Right lobe of liver (tissue), 6 donors: ENCODE results near the gene IL17RA. TPM values are rescaled to one million over a fixed set of nuclear protein-coding genes. Genes with fewer than 3 reads are reported as not detected.
A peak's percentile ranks its signal among the peaks of the same experiment; 100 is the strongest.

Experiments
- ATAC-seq, 4 donors: fragments of 200-7000 bp; cut with Tn5 transposase; one replicate each; pipeline ENCODE4 v1.9.1; 2020; ENCODE audit warnings: mild to moderate bottlenecking in 4 of 4, moderate library complexity in 4 of 4
- DNase-seq, 3 donors: peaks; one replicate each; pipeline ENCODE4 v3.0.0-alpha.2; 2020
- H3K27ac ChIP-seq, 3 donors: fragments of 200-600 bp; one replicate each; pipeline ENCODE4 v1.8.0; 2022
- H3K27me3 ChIP-seq, 2 donors: fragments of 200-600 bp; one replicate each; pipeline ENCODE4 v1.8.0; 2022
- H3K36me3 ChIP-seq, 4 donors: fragments of 200-600 bp; sonication (generic) in 1 of 4; one replicate each; pipeline versions ENCODE4 v1.5.1 to v1.8.0; 2017 to 2022; ENCODE audit warnings: control low read depth in 1 of 4
- H3K4me1 ChIP-seq, 4 donors: fragments of 200-600 bp; sonication (generic) in 1 of 4; one replicate each; pipeline versions ENCODE4 v1.5.1 to v1.8.0; 2017 to 2022; ENCODE audit warnings: control low read depth in 1 of 4
- H3K4me3 ChIP-seq, 3 donors: fragments of 200-600 bp; one replicate each; pipeline ENCODE4 v1.8.0; 2022
- H3K9me3 ChIP-seq, 4 donors: fragments of 200-600 bp; sonication (generic) in 1 of 4; one replicate each; pipeline versions ENCODE4 v1.5.1 to v1.8.0; 2017 to 2022; ENCODE audit warnings: control low read depth in 1 of 4
- POLR2A ChIP-seq: fragments of 450-650 bp; IDR thresholded peaks from one replicate; pipeline ENCODE4 v1.6.1; 2017; ENCODE audit warnings: antibody characterized with exemption, mild to moderate bottlenecking
- WGBS: methylation state at CpG from one replicate; pipeline ENCODE4 v1.1.6; 2018; ENCODE audit warnings: low coverage, low lambda C conversion rate; ENCODE audit not compliant: insufficient coverage; ENCODE audit errors: missing lambda C conversion rate; 5-methylcytosine and 5-hydroxymethylcytosine counted together
- intact Hi-C, 2 donors: fragments of 100-400 bp; cut with DNase I; formaldehyde crosslinking; loops; one replicate each; pipeline versions ENCODE4 v1.11.2 to v1.14.1; 2022
- total RNA-seq, 6 experiments: library from RNA; depleted of rRNA in 2 of 6; stranded (reverse); fragments of >200 nt in 2 of 6; fragmentation: NEBNext Ultra II Directional in 3 of 6; extraction: Animal tissue kit (Norgen Biotek cat#: 25700) in 3 of 6; gene quantifications; one replicate each; pipeline versions ENCODE4 v1.1.0 to v1.2.4, GENCODE V29; 2016 to 2023
- TF ChIP-seq, protein P1 (sequence below), 4 donors: fragments of 200-600 bp in 3 of 4; fragments of 450-650 bp in 1 of 4; IDR thresholded peaks; one replicate each; pipeline versions ENCODE4 v1.5.1 to v1.8.0; 2016 to 2022; ENCODE audit warnings: antibody characterized with exemption in 4 of 4, mild to moderate bottlenecking in 2 of 4
- donor health status: DM: no; HTN: yes; CAD: no.
- donor health status: DM: no; HTN: no; CAD: no.
- donor health status: DM: no; HTN: no; CAD: no.
- donor health status: DM: no; HTN: yes; CAD: no.
- donor health status: DM: no; HTN: yes; CAD: no.

IL17RA gene
- total RNA-seq, 6 experiments from 2014 or later: 7.1 to 13.6 (median 9.6) TPM

GRCh38 chr22:17097701-17098100 lies 12.9 kb downstream of the IL17RA start:
- intact Hi-C loops: no loop called here
- H3K27ac ChIP-seq: no peak overlapping the region
- no peak overlapping the region for H3K4me3 ChIP-seq
- no peaks in the 10 kb centered on the region for H3K27me3 ChIP-seq
- WGBS: 100% methylated on average over 1 of the region's 6 CpGs
- DNase-seq (no peak), ATAC-seq (no peak)
- H3K4me1 ChIP-seq: peaks cover 0 to 18% (median 5%) of the 10 kb centered on the region in 4 donors
- TF ChIP-seq, protein P1, sequence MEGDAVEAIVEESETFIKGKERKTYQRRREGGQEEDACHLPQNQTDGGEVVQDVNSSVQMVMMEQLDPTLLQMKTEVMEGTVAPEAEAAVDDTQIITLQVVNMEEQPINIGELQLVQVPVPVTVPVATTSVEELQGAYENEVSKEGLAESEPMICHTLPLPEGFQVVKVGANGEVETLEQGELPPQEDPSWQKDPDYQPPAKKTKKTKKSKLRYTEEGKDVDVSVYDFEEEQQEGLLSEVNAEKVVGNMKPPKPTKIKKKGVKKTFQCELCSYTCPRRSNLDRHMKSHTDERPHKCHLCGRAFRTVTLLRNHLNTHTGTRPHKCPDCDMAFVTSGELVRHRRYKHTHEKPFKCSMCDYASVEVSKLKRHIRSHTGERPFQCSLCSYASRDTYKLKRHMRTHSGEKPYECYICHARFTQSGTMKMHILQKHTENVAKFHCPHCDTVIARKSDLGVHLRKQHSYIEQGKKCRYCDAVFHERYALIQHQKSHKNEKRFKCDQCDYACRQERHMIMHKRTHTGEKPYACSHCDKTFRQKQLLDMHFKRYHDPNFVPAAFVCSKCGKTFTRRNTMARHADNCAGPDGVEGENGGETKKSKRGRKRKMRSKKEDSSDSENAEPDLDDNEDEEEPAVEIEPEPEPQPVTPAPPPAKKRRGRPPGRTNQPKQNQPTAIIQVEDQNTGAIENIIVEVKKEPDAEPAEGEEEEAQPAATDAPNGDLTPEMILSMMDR (IDR thresholded peaks at IDR 0.05): no peak
- no peak for TF ChIP-seq POLR2A
- H3K36me3 ChIP-seq: peaks cover 0 to 57% (median 21%) of the 10 kb centered on the region in 4 donors
- H3K9me3 ChIP-seq: no peaks in the 10 kb centered on the region

- ATAC-seq (peak; percentile 42 to 74 (median 61)), DNase-seq (no peak)
- Histone ChIP-seq H3K27me3 (no peaks in the 10 kb centered on the region), H3K27ac (no peak overlapping the region), H3K36me3 (peaks cover 0 to 64% (median 21%) of the 10 kb centered on the region in 4 donors), H3K9me3 (no peaks in the 10 kb centered on the region), H3K4me1 (peaks cover 0 to 11% (median 2%) of the 10 kb centered on the region in 4 donors), H3K4me3 (no peak overlapping the region)
- intact Hi-C loops: no loop called here
- TF ChIP-seq POLR2A: no peak
- TF ChIP-seq, protein P1 (IDR thresholded peaks at IDR 0.05): no peak
- 49% methylated on average over 7 of the region's 7 CpGs for WGBS
Measured at GRCh38 chr22:17098379-17098819, 13.6 kb downstream of the IL17RA start.

GRCh38 chr22:17100621-17101020 lies 15.8 kb downstream of the IL17RA start:
- Histone ChIP-seq H3K9me3 (no peaks in the 10 kb centered on the region), H3K36me3 (peaks cover 0 to 72% (median 22%) of the 10 kb centered on the region in 4 donors), H3K4me3 (no peak overlapping the region), H3K27me3 (no peaks in the 10 kb centered on the region), H3K27ac (no peak overlapping the region), H3K4me1 (no peaks in the 10 kb centered on the region)
- DNase-seq: no peak
- ATAC-seq: no peak
- intact Hi-C loops: no loop called here
- WGBS: 60% methylated on average over 5 of the region's 6 CpGs
- TF ChIP-seq POLR2A: no peak
- TF ChIP-seq, protein P1 (IDR thresholded peaks at IDR 0.05): no peak

DNA sequence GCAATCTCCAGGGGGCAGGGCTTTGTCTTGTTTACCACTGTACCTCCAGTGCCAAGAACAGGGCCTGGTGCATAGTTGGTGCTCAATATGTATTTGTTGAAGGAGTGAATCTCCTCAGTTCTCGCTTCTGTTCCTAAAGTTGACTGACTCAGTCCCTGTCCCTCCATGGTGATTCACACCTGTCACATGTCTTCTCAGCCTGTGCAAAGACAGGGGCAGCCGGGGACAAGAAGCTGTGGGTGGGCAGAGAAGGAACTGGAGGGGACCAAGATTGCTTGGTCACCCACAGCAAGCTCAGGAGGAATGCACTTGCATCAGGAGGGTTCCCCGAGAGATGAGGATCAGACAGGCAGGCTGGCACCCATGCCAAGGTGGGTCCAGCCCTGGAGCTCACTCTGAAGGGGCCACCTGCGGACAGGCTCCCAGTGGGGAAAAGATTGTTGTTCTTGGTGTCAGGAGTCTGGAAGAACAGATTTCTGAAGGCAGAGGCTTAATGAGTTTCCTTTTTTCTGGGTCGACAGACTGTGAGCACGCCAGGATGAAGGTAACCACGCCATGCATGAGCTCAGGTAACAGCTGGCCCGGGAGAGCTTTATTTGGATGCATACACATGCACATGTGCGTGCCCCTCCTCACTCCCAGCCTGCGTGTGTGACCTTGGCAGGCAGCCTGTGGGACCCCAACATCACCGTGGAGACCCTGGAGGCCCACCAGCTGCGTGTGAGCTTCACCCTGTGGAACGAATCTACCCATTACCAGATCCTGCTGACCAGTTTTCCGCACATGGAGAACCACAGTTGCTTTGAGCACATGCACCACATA lies 16.9 kb downstream of the IL17RA start:
- intact Hi-C loops: no loop called here
- Histone ChIP-seq H3K9me3 (no peaks in the 10 kb centered on the region), H3K36me3 (peaks cover 0 to 78% (median 22%) of the 10 kb centered on the region in 4 donors), H3K27ac (no peak overlapping the region), H3K4me1 (no peaks in the 10 kb centered on the region), H3K27me3 (no peaks in the 10 kb centered on the region), H3K4me3 (no peak overlapping the region)
- ATAC-seq: no peak
- 60% methylated on average over 4 of the region's 14 CpGs for WGBS
- TF ChIP-seq, protein P1 (IDR thresholded peaks at IDR 0.05): no peak
- TF ChIP-seq POLR2A: no peak
- DNase-seq: no peak
